HCT116 (cell line): ENCODE results near the gene PDZRN4. TPM values are rescaled to one million over a fixed set of nuclear protein-coding genes. Genes with fewer than 3 reads are reported as not detected.

ENCODE experiments used
- ATAC-seq: fragments of 200-7000 bp; cut with Tn5 transposase; 2 replicates; pipeline ENCODE4 v1.9.1; 2020; ENCODE audit warnings: mild to moderate bottlenecking, moderate library complexity
- BruUV-seq: library from RNA; stranded (reverse); fragments of 400-500 nt; replicated peaks from 2 replicates; lab custom pipeline; 2021; lab: Mats Ljungman, UMichigan
- CTCF ChIA-PET: fragments of 300-600 bp; sonication (Branson Sonifier 250); formaldehyde crosslinking; loops from one replicate; lab custom pipeline; 2021; ENCODE audit warnings: antibody characterized with exemption; lab: Charles Lee
- POLR2A ChIA-PET: fragments of 300-600, 350-600 bp; sonication (Branson Sonifier 250); formaldehyde crosslinking; loops from one replicate; lab custom pipeline; 2021; ENCODE audit warnings: antibody characterized with exemption; lab: Charles Lee
- RAD21 ChIA-PET, 2 experiments: fragments of 300-600 bp; sonication (Branson Sonifier 250); formaldehyde crosslinking; loops; one replicate each; lab custom pipeline; 2023; ENCODE audit warnings: low total read pairs in 2 of 2; ENCODE audit not compliant: uncharacterized antibody in 2 of 2, unreplicated experiment in 2 of 2, low non-redundant PET in 1 of 2; lab: Charles Lee
- DNase-seq: peaks from one replicate; pipeline ENCODE4 v3.0.0-alpha.2; 2010; ENCODE audit warnings: low read depth, low spot score
- H2AFZ ChIP-seq: fragments of 200-600 bp; shearing (Covaris generic), sonication (generic); 2 replicates; pipeline ENCODE4 v1.6.1; 2017; ENCODE audit warnings: low read depth, mixed run types, mixed read lengths, antibody characterized with exemption, low read length; ENCODE audit not compliant: poor library complexity, severe bottlenecking
- H3K27ac ChIP-seq: 2 replicates; pipeline ENCODE4 v1.5.1; 2012; ENCODE audit warnings: low read depth, low read length
- H3K27me3 ChIP-seq: fragments of 200-600 bp; sonication (generic); 2 replicates; pipeline ENCODE4 v1.6.1; 2016; ENCODE audit warnings: mixed run types, low read length, mixed read lengths; ENCODE audit not compliant: insufficient read depth
- H3K36me3 ChIP-seq, 2 experiments: fragments of 200-500 bp in 1 of 2; fragments of 200-600 bp in 1 of 2; sonication (Bioruptor generic) in 1 of 2; sonication (generic) in 1 of 2; 2 replicates each; pipeline versions ENCODE4 v1.5.1 to v1.6.1; 2014 to 2016; ENCODE audit warnings: low read length in 2 of 2, inconsistent platforms in 1 of 2, mixed read lengths in 1 of 2, mixed run types in 1 of 2; ENCODE audit not compliant: insufficient read depth in 2 of 2, control insufficient read depth in 1 of 2
- H3K4me1 ChIP-seq, 2 experiments: fragments of 200-600 bp in 1 of 2; sonication (generic) in 1 of 2; 2 replicates each; pipeline versions ENCODE4 v1.5.1 to v1.6.1; 2012 to 2017; ENCODE audit warnings: low read length in 2 of 2, inconsistent platforms in 1 of 2, mild to moderate bottlenecking in 1 of 2, mixed read lengths in 1 of 2, mixed run types in 1 of 2, moderate library complexity in 1 of 2; ENCODE audit not compliant: insufficient read depth in 2 of 2, control insufficient read depth in 1 of 2
- H3K4me2 ChIP-seq: fragments of 200-600 bp; sonication (generic); 2 replicates; pipeline ENCODE4 v1.6.1; 2017; ENCODE audit warnings: mixed run types, low read length, mixed read lengths
- H3K4me3 ChIP-seq, 2 experiments: fragments of 200-600 bp in 1 of 2; sonication (generic) in 1 of 2; replicated peaks in 1 of 2; 2 replicates each; pipeline ENCODE4 v1.5.1; 2011 to 2016; ENCODE audit warnings: low read length in 2 of 2, control low read depth in 1 of 2, low read depth in 1 of 2, mild to moderate bottlenecking in 1 of 2, mixed read lengths in 1 of 2, mixed run types in 1 of 2
- H3K79me2 ChIP-seq: fragments of 200-600 bp; sonication (generic); 2 replicates; pipeline ENCODE4 v1.6.1; 2017; ENCODE audit warnings: mild to moderate bottlenecking, mixed run types, low read length, moderate library complexity, mixed read lengths; ENCODE audit not compliant: insufficient read depth
- H3K9ac ChIP-seq: fragments of 200-600 bp; sonication (generic); 2 replicates; pipeline ENCODE4 v1.6.1; 2016; ENCODE audit warnings: low read length, mixed read lengths
- H3K9me2 ChIP-seq: fragments of 200-600 bp; sonication (generic), shearing (Covaris generic); 2 replicates; pipeline ENCODE4 v1.6.1; 2017; ENCODE audit warnings: mixed run types, mild to moderate bottlenecking, moderate library complexity; ENCODE audit not compliant: insufficient read depth
- H3K9me3 ChIP-seq, 2 experiments: fragments of 200-500 bp in 1 of 2; fragments of 200-600 bp in 1 of 2; sonication (Bioruptor generic) in 1 of 2; sonication (generic) in 1 of 2; 2 replicates each; pipeline ENCODE4 v1.6.1; 2014 to 2017; ENCODE audit warnings: low read length in 2 of 2, mixed read lengths in 2 of 2, inconsistent platforms in 1 of 2, low read depth in 1 of 2, mild to moderate bottlenecking in 1 of 2, mixed run types in 1 of 2, moderate library complexity in 1 of 2; ENCODE audit not compliant: control insufficient read depth in 1 of 2, insufficient read depth in 1 of 2
- H4K20me1 ChIP-seq: fragments of 200-600 bp; sonication (generic), shearing (Covaris generic); 2 replicates; pipeline ENCODE4 v1.6.1; 2017; ENCODE audit warnings: mixed run types, mild to moderate bottlenecking, moderate library complexity; ENCODE audit not compliant: insufficient read depth
- CTCF ChIP-seq, 3 experiments: fragments of 200-600 bp in 1 of 3; sonication (generic) in 1 of 3; IDR thresholded peaks in 2 of 3; conservative IDR thresholded peaks in 1 of 3; 2 replicates each; pipeline ENCODE4 v1.5.1; 2012 to 2017; ENCODE audit warnings: low read depth in 2 of 3, low read length in 2 of 3, antibody characterized with exemption in 1 of 3, borderline replicate concordance in 1 of 3, control low read depth in 1 of 3, mild to moderate bottlenecking in 1 of 3, mixed read lengths in 1 of 3, mixed run types in 1 of 3, moderate library complexity in 1 of 3; ENCODE audit not compliant: insufficient read depth in 1 of 3
- EZH2phosphoT487 ChIP-seq: fragments of 200-600 bp; IDR thresholded peaks from 2 replicates; pipeline ENCODE4 v1.6.1; 2018; ENCODE audit warnings: antibody characterized with exemption, borderline replicate concordance
- POLR2AphosphoS5 ChIP-seq: IDR thresholded peaks from 2 replicates; pipeline ENCODE4 v1.6.1; 2011; ENCODE audit warnings: mild to moderate bottlenecking, low read depth, low read length, moderate library complexity
- SIN3A ChIP-seq: IDR thresholded peaks from 2 replicates; pipeline ENCODE4 v1.6.1; 2012; ENCODE audit warnings: low read depth
- SP1 ChIP-seq: IDR thresholded peaks from 2 replicates; pipeline ENCODE4 v1.6.1; 2012; ENCODE audit warnings: low read depth
- SRF ChIP-seq: IDR thresholded peaks from 2 replicates; pipeline ENCODE4 v1.6.1; 2012; ENCODE audit warnings: low read depth
- ZBTB33 ChIP-seq: IDR thresholded peaks from 2 replicates; pipeline ENCODE4 v1.6.1; 2011; ENCODE audit warnings: mild to moderate bottlenecking, low read length, moderate library complexity; ENCODE audit not compliant: insufficient replicate concordance; ENCODE audit errors: extremely low read depth
- ZFX ChIP-seq: fragments of 450-650 bp; IDR thresholded peaks from 2 replicates; pipeline ENCODE4 v1.6.1; 2017
- ZNF274 ChIP-seq: fragments of 200-500 bp; sonication (Bioruptor generic); IDR thresholded peaks from 2 replicates; pipeline ENCODE4 v1.6.1; 2014; ENCODE audit warnings: mild to moderate bottlenecking, low read depth, low read length, inconsistent platforms
- intact Hi-C: fragments of 100-400 bp; cut with micrococcal nuclease; formaldehyde crosslinking; loops from 2 replicates; pipeline ENCODE4 v1.10.0; 2022
- total RNA-seq: library from RNA; stranded (reverse); gene quantifications from one replicate; pipeline ENCODE4 v1.2.1, GENCODE V29; 2021; ENCODE audit not compliant: unreplicated experiment

Gene PDZRN4
- total RNA-seq, 1 experiment from 2014 or later: not detected

GRCh38 chr12:41527534-41528116 lies 339.5 kb downstream of the PDZRN4 start:
- intact Hi-C loops: no loop called here
- no peak overlapping the region for H2AFZ ChIP-seq

More at GRCh38 chr12:41527534-41528116, 339.5 kb downstream of the PDZRN4 start:
- Histone ChIP-seq H4K20me1 (no peaks in the 10 kb centered on the region), H3K27ac (no peak overlapping the region), H3K4me1 (no peaks in the 10 kb centered on the region), H3K9me2 (no peaks in the 10 kb centered on the region), H3K79me2 (no peaks in the 10 kb centered on the region), H3K9me3 (no peaks in the 10 kb centered on the region), H3K4me2 (no peak overlapping the region), H3K9ac (no peak overlapping the region), H3K36me3 (no peaks in the 10 kb centered on the region), H3K4me3 (no peak overlapping the region), H3K27me3 (no peaks in the 10 kb centered on the region)
- ChIA-PET POLR2A (no interaction called here), RAD21 (no interaction called here), CTCF (no interaction called here)
- BruUV-seq: no TSS peak
- no peak for DNase-seq
- TF ChIP-seq ZNF274 (no peak), POLR2AphosphoS5 (no peak), SRF (no peak), SP1 (no peak), ZBTB33 (no peak), CTCF (IDR thresholded peaks at IDR 0.05 in 2 of 3, conservative IDR thresholded peaks at IDR 0.05 in 1 of 3; ENCODE audit: borderline replicate concordance in 1 of 3, insufficient read depth in 1 of 3, low read depth in 2 of 3, low read length in 2 of 3) (no peak), EZH2phosphoT487 (no peak), ZFX (no peak), SIN3A (no peak)
- ATAC-seq: no peak
